Measurements from ENCODE around the gene VTI1A.

VTI1A gene

DNA sequence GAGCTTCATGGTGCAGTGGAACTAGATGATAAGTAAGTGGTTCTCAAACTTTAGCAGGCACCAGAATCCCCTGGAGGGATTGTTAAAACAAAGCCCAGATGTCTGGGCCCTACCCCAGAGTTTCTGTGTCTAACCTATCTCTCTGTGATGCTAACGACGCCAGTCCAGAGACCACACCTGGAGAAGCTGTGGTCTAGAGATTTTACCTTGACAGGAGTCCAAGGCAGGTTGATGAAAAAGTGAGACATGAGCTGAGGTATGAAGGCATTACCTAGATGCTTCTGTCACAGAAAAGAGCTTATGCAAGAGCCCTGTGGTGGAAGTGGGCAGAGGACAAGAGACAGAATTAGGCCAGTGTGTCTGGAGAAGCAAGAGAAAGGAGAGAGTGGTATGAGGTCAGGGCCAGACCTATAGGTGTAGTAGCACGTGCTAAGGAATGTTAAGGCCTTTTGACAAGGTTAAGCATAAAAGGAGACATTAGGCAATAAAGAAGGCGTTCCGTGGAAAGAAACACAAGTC lies 318.8 kb downstream of the VTI1A start:
- DNase-seq, result no peak

DNA sequence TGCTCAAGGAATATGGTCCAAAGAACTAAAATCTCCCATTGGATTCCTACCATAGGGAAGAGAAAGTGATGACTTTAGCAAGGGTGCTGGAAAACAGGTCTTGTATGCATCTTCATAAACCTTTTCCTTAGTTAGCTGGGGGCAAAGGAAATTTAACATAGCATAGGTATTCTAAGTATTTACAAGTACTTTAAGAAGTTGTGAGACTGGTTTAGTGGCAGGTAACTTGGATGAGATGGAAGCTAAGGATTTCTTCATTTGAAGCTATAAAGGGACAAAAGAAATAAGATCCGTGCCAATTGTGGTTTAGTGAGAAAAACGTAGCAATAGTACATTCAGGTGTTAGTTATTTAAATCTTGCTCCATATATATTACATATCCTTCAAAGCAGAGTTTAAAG lies 319.6 kb downstream of the VTI1A start:
- no peak for DNase-seq

DNA sequence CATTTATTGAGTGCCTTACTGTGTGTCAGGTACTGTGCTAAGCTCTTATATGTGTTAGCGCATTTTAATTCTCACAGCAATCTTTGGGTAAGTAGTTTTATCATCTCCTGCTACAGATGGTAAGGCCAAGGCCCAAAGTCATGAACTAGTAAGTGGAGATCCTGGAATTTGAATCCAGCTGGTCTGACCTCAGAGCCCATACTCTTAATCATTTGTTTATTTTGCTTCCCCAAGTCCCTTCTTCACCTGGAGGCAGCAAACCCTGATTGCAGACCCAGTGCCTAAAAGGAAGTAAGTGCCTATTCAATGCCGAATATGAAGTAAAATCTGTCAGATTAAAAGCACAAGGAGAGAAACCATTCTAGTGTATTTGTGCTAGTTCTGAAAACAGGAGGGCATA lies 320.1 kb downstream of the VTI1A start:
- no peak for DNase-seq

DNA sequence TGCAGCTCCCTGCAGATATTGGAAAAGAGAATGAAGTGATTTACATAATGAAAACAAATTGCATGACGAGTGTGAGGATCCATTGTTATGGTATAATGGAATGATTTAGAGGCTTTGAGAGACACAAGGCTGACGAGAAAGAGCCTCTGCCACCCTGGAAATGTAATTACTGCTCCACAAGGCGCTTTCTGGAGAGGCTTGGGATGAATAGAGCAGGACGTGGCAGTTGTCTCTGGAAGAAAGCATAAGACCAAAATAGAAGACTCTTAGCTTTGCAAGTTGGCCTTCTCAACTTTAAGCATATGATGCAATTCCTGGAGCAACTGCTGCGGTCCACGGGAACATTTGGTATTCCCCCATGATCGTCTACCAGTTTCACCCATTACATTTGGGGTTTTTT lies 321.1 kb downstream of the VTI1A start:
- DNase-seq, result no peak

DNA sequence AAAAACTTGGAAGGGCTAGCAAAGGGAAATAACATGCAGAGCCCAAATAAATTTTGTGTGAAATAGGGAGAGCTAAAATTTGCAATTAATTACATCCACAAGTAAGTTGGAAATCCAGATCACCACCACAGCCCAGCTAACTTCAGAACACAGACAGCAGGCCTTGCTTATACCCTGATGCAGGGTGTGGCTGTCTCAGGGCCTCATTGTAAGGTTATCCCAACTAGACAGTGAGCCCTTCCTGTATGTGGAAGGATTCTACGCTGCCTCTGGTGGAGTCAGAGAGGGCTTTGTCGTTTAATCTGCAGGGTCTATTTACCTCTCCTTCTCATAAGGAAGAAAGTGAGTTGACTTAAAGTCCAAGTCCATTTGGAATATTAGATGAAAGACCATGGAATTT lies 322.1 kb downstream of the VTI1A start:
- DNase-seq, result no peak

DNA sequence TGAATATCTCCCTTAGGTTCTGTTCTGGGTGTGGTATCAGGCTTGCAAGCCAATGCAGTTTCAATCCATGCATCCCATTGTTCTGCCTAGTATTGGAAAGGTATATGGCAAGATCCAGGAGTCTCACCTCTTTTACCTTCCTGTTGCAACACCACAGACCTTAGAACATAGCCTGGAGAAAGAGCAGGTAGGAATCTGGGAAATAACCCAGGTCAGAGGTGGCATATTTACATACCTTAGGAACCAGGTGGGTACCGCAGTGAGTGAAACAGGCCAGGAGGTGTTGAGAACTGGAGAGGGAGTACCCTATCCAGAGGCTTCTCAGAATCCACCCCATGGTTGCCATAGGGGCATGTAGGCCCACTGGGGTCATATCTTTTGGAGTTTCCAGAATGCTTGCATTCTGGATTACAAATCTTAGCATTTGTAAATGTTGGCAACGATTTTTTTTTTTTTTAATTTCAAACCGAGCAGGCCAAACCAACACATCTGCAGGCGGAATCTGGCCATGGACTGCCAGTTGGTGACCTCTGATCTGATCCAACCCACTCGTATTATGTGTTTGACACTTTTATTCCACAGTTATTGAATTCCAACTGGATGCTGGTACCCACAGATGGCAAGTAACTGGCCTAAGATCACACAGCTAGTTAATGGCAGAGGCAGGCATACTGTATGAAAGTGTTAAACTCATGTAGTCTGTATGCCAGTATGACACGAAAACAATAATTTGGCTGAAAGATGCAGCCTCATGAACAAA lies 322.8 kb downstream of the VTI1A start:
- no peak for DNase-seq

DNA sequence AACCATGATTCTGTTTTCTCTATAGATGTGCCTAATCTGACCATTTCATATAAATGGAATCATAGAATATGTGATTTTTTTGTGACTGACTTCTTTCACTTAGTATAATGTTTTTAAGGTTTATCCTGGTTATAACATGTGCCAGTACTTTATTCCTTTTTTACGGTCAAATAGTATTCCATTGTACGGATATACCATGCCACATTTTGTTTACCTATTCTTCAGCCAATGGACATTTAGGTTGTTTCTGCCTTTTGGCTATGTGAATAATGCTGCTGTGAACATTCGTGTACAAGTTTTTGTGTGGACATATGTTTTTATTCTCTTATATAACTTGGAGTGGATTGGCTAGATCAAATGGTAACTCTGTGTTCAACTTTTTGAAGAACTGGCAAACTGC lies 324.7 kb downstream of the VTI1A start:
- DNase-seq, result no peak

DNA sequence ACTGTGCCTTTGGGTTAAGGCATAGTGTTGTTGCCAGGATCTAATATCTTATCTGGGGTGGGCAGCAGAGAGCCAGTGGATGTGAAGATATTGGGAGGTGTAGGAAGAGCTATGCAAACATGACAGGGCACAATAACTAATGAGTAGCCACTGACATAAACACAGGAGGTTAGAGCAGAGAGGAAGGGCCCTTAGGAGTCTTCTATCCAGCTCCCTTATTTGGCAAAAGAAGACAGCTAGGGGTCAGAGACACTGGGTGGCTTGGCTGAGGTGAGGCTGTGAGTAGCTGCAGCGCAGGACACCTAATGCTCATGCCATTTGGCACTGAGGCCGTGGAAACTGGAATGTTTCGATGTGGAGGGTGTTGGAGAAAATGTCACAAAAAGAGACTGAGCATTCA lies 326.8 kb downstream of the VTI1A start:
- no peak for DNase-seq

DNA sequence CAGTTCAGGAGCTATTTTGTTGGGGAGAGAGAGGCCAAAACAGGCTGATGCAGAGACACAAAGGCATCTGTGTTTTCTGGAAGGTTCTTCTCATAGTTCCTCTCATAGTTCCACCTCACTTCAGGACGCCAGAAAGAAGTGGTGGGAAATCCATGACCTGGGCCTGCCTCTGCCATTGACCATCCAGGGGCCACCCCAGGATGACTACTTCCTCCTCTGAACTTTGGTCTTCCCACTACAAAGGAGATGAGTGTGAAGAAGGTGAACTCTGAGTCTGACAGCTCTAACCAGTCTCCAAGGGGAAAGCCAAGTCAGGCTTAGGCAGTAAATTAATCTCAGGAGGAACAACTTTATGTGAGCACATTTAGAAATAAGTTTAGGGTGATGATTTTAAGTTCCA lies 327.2 kb downstream of the VTI1A start:
- no peak for DNase-seq

DNA sequence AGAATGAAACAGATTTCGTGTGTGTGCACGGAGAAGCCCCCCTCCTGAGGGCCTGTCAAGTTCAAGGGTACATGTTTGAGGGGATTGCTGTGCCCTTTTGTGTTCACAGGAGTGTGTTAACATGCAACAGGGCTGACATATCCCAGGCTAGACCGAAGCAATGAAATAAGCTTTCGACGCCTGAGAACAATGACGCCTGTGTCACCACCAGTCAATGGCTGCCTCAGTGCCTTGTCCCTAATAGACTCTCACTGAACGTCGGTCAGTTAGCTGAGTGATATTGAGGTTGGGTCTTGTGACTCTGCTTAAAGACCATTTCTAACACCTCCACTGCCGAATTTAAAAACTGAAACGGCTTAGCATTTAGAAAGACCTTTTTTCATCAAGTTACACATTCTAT lies 327.8 kb downstream of the VTI1A start:
- no peak for DNase-seq

DNA sequence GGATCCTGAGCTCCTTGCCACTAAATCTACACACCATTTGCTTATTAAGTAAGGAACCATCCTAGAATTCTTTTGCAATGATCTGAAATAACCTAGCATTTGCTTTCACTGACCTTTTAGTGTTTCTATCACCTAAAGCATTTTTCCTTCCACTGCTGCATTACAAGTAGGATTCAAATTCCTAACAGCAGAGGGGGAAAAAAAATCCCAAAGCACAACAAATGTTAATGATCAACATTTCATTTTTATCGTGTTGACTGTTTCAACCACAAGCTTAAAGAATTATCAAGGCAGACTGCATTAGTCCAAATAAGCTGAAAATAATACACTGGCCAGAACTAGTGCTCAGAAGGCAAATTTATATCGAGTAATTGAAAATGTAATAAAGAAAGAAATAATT lies 328.4 kb downstream of the VTI1A start:
- no peak for DNase-seq

DNA sequence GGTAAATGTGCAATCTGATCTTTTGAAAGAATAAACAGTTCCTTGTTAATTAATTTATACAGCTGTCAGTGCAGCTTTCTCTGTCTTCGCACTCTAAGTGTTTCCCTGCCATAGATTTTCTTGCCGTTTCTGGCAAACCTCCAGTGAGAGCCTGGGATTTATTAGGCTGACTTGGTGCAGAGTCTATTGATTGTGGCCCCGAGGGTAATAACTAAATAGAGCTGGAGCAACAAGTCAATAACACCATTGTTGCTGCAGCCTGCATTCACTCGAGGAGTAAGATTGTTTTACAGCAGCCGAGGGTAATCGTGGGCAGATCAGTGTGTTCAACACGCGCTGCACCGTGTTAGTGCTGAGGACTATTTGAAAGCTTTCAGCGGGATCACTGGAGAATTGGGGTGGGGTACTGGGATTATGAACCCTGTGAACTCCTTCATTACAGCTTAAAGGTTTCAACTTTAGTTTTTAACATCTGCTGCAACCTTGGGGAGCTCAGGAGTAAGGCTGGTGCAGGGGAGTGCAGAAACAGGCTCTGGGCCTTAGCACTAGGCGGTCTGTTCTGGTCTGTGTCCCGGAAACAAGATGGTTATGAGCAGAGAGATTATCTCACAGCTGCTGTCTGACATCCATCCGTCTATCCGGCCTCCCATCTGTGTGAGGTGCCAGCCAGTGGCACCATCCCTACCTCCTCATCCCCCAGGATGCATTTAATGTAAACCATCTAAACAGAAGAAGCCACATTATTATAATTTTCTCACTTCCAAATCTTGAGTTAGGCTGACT lies 329.1 kb downstream of the VTI1A start:
- DNase-seq, result no peak

DNA sequence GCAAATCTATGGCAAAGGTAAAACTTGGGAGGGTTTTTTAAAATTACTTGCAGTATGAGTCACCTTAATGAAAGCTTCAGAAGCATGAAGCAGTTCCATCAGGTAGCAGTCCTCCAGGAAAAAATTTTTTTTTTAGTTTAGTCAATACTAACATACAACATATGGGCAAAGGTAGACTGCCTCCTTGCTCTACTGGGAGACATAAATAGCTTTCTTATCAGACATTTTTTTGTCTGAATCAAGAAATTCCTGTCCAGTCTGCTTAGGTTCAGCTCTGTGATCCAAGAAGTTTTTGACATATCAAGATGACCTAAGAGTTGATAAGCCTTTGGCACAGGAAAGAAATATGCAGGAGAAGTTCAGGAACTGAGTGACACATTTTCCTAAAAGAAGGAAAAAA lies 331.6 kb downstream of the VTI1A start:
- DNase-seq, result no peak

DNA sequence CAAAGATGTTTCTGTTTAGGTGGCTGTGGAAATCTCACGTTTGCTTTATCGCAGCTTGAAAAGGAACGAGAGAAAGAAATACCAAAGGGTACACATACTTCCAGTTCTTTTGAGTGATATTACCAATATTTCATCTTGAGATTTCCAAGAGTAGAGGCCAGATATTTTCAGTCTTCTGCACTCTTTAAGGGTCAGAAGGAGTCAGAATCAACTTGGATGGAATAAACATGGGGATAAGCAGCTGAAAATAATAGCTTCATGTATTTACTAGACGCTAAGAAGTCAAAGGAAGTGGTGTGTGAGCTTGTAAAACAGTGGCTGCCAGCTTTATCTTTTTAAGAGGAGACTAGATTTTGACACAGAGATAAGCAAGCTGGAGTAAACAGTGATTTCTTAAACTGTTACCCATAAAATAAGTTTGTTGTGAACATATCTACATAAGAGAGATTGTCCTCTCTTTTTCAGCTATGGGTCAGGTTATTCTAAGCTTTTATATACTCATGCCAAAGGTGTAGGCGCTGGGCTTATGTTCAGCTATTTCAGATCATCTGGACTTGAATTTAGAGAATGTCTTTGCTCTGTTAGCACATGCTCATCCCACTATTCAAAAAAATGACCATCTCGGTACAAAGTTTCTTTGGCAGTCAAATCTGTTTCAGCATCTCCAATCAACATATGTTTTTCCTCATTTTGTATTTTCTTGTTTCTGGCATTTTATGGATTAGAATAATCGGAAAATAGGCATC lies 332.2 kb downstream of the VTI1A start:
- no peak for DNase-seq

DNA sequence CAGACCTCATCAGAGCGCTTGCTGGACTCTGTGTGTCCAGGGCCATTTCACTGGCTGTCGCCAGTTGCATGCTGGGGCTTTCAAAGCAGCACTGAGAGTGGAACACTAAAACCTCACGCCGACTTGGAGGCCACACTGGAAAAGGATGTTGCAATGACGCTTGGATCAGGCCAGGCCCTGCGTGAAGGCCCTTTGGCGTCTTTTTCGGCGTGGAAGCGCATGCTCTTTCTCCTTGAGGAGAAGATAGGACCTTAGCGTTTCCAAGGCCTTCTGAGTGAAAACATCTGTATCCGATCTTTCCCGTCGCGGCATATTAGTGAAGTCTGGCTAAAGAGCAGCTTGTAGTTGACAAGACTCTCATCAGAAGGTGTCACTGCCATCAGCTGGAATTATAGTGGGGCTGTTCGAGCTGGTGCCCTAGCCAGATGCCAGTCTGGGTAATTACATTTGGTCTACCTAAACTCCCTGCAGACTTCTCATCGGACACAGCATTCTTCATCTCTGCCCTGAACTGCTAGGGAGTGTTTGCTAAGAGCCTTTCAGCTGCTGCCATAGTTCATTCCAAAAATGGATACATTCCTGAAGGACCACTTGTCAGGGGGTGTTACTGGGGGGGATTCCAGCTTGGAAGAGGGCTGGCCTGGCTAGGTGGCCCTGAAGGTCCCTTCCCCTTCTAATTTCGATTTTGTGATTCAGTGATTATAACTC lies 335.3 kb downstream of the VTI1A start:
- no peak for DNase-seq

DNA sequence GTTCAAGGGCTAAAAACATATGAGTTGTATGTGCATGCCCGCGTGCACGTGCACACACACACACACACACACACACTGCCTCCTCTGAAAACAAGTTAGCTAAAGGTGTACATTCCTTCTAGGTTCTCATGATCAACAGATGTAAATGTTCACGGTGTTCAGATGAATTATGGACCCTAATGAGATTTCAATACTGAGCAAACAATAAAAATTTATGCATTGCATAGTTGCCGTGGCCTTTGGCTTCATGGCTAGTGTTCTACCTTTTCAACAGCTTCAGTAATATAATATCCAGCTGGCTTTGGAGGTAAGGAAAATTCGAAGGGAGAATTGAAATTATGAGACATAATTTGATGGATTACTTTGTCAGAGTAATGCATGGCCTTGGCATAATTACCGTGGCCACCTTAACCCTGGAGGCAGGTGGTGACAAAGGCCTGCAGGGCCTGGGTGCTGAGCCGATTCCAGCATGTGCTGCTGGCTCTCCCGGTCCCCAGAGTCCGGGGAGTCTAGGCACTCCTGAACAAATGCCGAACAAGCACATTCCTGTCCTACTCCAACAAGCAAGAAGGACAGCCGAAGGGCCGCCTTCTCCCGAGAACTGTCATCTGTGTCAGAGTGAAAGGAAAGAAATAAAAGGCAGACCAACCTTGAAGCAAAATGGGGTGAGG lies 336.5 kb downstream of the VTI1A start:
- DNase-seq, result no peak

DNA sequence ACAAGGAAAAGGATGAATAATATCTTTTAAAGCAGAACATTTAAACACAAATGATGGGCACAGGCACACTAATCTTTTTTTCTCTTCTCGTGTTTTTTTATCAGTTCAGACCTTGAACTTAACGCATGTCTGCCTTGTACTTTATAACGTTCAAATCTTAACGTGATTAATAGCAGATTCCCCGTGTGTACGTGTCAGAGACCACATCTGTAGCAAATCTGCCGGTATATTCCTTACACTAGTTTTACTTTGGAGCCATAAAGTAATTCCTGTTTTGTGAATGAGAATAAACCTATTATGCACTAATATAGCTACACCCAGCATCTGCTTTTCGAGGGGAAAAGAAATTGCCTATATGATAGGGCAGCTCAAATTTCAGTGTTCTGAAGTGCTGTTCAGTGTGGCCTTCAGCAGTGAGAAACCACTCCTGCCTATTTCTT lies 337.0 kb downstream of the VTI1A start:
- DNase-seq, result no peak

DNA sequence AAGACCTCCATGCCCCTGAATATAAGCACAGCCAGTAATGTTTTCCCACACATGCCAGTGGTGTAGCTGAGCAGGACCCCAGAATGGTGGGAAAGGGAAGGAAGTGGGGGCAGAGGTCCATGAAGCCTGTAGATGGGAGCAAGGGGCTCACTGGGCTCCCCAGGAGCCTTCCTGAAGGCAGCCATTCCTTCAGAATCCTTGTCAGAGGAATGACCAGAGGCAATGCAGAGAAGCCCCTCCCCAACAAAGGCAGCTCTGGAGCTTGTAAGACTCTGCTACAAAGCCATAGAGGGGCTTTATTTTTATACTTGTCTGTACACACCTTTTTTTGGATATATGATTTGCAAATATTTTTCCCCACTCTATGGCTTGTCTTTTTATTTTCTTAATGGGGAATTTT lies 338.1 kb downstream of the VTI1A start:
- DNase-seq, result no peak

DNA sequence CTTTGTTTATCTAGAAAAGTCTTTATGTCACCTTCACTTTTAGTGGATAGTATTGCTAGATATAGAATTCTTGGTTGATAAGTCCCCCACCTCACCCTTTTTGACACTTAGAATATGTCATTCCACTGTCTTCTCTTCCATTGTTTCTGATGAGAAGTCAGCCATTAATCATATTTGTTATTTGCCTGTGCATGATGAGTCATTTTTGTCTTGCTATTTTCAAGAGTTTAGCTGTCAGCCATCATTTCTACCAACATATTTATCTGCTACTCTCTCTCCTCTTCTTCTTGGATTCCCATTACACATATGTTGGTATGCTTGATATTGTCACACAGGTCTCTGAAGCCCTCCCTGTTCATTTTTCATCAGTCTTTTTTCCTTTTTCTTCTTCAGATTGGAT lies 342.2 kb downstream of the VTI1A start:
- DNase-seq, result no peak

DNA sequence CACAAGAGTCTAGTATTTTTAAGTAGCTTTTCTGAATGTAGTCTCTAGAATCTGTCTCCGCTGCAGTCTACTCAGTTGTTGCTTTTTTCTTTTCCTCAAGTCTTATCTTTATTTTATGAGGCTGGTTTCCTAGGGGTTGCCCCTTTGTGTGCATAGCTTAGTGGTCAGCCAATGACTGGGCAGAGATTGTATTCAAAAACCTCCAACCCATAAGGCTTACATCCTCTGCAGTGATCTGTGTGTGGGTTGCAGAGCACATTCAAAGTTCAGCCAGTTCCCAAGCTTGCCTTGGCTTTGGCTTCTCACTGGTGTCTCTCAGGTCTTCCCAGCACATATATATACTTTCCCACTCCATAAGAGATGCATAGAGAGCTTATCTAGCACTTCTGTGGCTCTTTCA lies 343.0 kb downstream of the VTI1A start:
- DNase-seq, result no peak

DNA sequence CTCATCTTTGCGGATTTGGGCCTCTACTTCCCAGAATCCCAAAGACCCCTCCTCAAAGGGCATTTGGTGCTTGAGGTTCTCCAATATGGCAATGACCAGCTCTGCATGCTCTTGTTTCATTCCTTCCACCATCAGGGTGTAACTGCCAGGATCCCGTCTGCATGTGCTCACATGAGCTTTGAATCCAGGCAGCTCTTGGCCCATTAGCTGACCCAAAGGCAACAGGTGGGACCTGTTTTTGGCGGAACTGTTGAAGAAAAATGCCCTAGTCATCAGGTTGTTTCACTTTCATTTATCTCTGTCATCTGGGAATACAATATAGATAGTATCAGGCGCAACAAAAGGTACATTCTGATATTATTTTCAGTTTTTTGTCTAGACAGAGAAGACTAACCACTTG lies 343.9 kb downstream of the VTI1A start:
- no peak for DNase-seq

DNA sequence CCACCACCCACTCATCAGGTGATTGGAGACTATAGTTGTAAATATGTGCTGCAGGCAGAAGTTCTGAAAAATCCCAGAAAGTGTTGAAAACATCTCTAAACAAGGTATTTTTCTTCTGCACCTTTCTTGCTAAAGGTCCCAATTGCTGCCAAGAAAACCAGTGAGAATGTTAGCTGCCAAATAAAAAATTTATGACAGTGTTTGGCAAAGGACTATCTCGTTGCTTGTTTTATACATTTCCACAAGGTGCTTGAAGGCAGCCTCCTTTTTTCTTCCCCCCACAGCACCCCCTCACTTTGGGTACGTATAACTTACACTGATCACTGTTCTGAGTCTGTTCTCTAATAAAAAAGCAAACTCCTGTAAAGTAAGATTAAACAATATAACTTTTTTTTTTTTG lies 344.4 kb downstream of the VTI1A start:
- DNase-seq, result no peak
